Ureter (tissue), 1 donor: ENCODE measurements around the gene COPB2. TPM values are rescaled to one million over a fixed set of nuclear protein-coding genes. Genes with fewer than 3 reads are reported as not detected.

Experiments used
- DNase-seq: peaks from one replicate; pipeline ENCODE4 v3.0.0-alpha.2; 2020; ENCODE audit warnings: low spot score
- total RNA-seq: library from RNA; stranded (reverse); gene quantifications from one replicate; pipeline ENCODE4 v1.2.4, GENCODE V29; 2023
- donor health status: DM: yes; HTN: yes; CAD: no.

COPB2 gene
- total RNA-seq, 1 donor from 2014 or later, result 103 TPM

GRCh38 chr3:139307601-139308555 is 81.6 kb downstream of the COPB2 start:
- no peak for DNase-seq

Other genes starting within 250 kb of the COPB2 start
- gene MRPS22, start 45.6 kb downstream of the COPB2 start, total RNA-seq, result 43.9 TPM
- not detected for gene RBP2, start 86.9 kb upstream of the COPB2 start, total RNA-seq
- 33.0 TPM for gene RBP1, start 150.1 kb upstream of the COPB2 start, total RNA-seq